ENCODE data around the gene JAM3. TPM values are rescaled to one million over a fixed set of nuclear protein-coding genes. Genes with fewer than 3 reads are reported as not detected.

JAM3 gene
- total and polyA plus RNA-seq, 2 donors (not counting 1 experiment from before 2014, with no cell fraction given): 13.5 to 29.6 TPM

DNA sequence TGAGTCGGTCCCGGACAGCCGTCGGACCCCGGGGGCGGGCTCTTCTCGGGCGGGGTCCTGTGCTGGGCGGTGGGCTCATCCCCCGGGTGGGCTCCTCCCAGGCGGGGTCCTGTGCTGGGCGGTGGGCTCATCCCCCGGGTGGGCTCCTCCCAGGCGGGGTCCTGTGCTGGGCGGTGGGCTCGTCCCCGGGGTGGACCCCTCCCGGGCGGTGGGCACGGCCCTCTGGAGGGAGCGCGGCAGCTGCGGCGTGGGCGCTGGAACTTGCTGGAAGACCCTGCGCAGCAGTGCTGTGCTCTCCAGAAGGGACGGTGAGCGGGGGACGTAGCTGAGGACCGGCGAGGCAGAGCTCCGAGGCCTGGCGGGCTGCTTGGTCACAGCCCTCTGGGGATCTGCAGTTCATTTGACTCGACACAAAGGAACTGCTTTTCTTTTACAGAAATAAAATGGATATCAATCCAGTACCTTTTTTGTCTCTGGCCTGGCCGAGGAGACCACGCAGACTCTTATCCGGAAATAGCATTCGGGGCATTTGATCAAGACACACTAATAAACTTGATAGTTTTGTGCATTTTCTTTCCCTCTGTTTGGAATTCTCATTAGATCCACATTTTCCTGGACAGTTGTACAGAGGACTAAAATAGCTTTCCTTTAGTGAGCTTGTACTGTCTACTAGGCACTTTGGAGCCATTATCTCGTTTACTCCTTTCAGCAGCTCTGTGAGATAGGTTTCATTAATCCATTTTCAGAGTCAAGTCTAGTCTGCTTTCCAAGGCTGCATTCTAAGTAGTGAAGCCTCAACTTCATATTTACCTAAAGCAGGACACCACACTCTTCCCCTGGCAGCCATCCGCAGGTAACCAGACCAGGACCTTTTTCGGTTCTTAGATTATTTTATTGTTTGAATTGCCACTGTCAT is 812 bp downstream of the JAM3 start:
- H3K9me3 Mint-ChIP-seq (ENCODE audit: insufficient read depth): no peaks in the 10 kb centered on the region
- CTCF ChIA-PET: interaction anchor here (0.9 to 1.8 kb wide), 4 partner anchors 18 to 71 kb away, joined by 3 to 11 read pairs (median 4); no protein-coding TSS in a partner anchor
- H3K9ac ChIP-seq (ENCODE audit: low read length): peak overlapping the region; percentile 73
- POLR2A ChIA-PET: no interaction called here
- peak overlapping the region in 1 of 2 donors; percentile 78 for H3K27ac ChIP-seq (ENCODE audit: low read length in 2 of 2)
- peaks cover 5% of the 10 kb centered on the region for H3K79me2 ChIP-seq (ENCODE audit: control insufficient read depth, insufficient read depth, low read length)
- H2AFZ ChIP-seq (ENCODE audit: insufficient read depth, low read depth, low read length, poor library complexity, severe bottlenecking): peak overlapping the region; percentile 81
- 36% methylated on average over 37 of the region's 41 CpGs for WGBS (ENCODE audit: insufficient coverage)
- ATAC-seq (ENCODE audit: low read depth) (no peak), DNase-seq (peak; percentile 44)
- H3K4me1 ChIP-seq (ENCODE audit: control insufficient read depth in 2 of 2, insufficient read depth in 2 of 2, low read length in 2 of 2): peaks cover 21 to 32% of the 10 kb centered on the region in 2 donors
- peak overlapping the region; percentile 91 for H3K4me2 ChIP-seq (replicated peaks; ENCODE audit: low read depth, low read length, poor library complexity, severe bottlenecking)
- TF ChIP-seq EZH2 (IDR thresholded peaks at IDR 0.05; ENCODE audit: borderline replicate concordance, insufficient read depth, low read depth, low read length, poor library complexity, severe bottlenecking): no peak
- TF ChIP-seq, protein P1, sequence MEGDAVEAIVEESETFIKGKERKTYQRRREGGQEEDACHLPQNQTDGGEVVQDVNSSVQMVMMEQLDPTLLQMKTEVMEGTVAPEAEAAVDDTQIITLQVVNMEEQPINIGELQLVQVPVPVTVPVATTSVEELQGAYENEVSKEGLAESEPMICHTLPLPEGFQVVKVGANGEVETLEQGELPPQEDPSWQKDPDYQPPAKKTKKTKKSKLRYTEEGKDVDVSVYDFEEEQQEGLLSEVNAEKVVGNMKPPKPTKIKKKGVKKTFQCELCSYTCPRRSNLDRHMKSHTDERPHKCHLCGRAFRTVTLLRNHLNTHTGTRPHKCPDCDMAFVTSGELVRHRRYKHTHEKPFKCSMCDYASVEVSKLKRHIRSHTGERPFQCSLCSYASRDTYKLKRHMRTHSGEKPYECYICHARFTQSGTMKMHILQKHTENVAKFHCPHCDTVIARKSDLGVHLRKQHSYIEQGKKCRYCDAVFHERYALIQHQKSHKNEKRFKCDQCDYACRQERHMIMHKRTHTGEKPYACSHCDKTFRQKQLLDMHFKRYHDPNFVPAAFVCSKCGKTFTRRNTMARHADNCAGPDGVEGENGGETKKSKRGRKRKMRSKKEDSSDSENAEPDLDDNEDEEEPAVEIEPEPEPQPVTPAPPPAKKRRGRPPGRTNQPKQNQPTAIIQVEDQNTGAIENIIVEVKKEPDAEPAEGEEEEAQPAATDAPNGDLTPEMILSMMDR (IDR thresholded peaks at IDR 0.05): no peak
- intact Hi-C loops (cut with micrococcal nuclease): loop anchor here (1.0 to 2.0 kb wide), 3 partner anchors 19 to 184 kb away; partner anchors contain the start of genes ACAD8, IGSF9B and THYN1
- H3K4me3 Mint-ChIP-seq: peak overlapping the region; percentile 77
- peaks cover 49% of the 10 kb centered on the region for H3K4me1 Mint-ChIP-seq
- H3K4me3 ChIP-seq (ENCODE audit: control extremely low read depth in 1 of 5, extremely low read depth in 1 of 5, insufficient read depth in 1 of 5, low read depth in 2 of 5, low read length in 4 of 5): peak overlapping the region in 4 of 5 experiments; percentile 40 to 75 (median 66)
- H3K27me3 ChIP-seq (replicated peaks in 1 of 4; ENCODE audit: control extremely low read depth in 1 of 4, control insufficient read depth in 3 of 4, insufficient read depth in 4 of 4, low read length in 3 of 4): no peaks in the 10 kb centered on the region
- no peaks in the 10 kb centered on the region for H3K9me3 ChIP-seq (ENCODE audit: control extremely low read depth in 1 of 3, control insufficient read depth in 2 of 3, insufficient read depth in 1 of 3, low read length in 2 of 3)
- peaks cover 7% of the 10 kb centered on the region for H3K27me3 Mint-ChIP-seq
- peak overlapping the region; percentile 46 for H3K27ac Mint-ChIP-seq
- no peaks in the 10 kb centered on the region for H3K36me3 ChIP-seq (replicated peaks in 1 of 2; ENCODE audit: control extremely low read depth in 1 of 2, control insufficient read depth in 1 of 2, extremely low read depth in 1 of 2, insufficient read depth in 2 of 2, low read length in 1 of 2)
- H4K20me1 ChIP-seq (ENCODE audit: control insufficient read depth, insufficient read depth, low read length, poor library complexity, severe bottlenecking): no peaks in the 10 kb centered on the region

Measured in B cell (primary cell).